Choroid plexus epithelial cell (primary cell): ENCODE results near the gene FXYD5.

ENCODE experiments used
- DNase-seq: peaks from one replicate; pipeline ENCODE4 v3.0.0-alpha.2; 2010; ENCODE audit warnings: low read depth
- H3K4me3 ChIP-seq: 2 replicates; pipeline ENCODE4 v1.5.1; 2011; ENCODE audit warnings: low read depth, mild to moderate bottlenecking, control low read depth, low read length, moderate library complexity
- CTCF ChIP-seq: conservative IDR thresholded peaks from 2 replicates; pipeline ENCODE4 v1.5.1; 2011; ENCODE audit warnings: low read depth, mild to moderate bottlenecking, control low read depth, inconsistent platforms, low read length, moderate library complexity

FXYD5 gene

GRCh38 chr19:35116072-35116801, 38.3 kb upstream of the FXYD5 start:
- no peak for TF ChIP-seq CTCF
- no peak for DNase-seq
- no peak overlapping the region for H3K4me3 ChIP-seq

- DNase-seq: no peak
- no peak overlapping the region for H3K4me3 ChIP-seq
- no peak for TF ChIP-seq CTCF
These were observed 37.4 kb upstream of the FXYD5 start for GRCh38 chr19:35117116-35117515.

- H3K4me3 ChIP-seq: no peak overlapping the region
- no peak for TF ChIP-seq CTCF
- DNase-seq: no peak
These were observed 36.7 kb upstream of the FXYD5 start for GRCh38 chr19:35117799-35118198.

- no peak for TF ChIP-seq CTCF
- H3K4me3 ChIP-seq: no peak overlapping the region
- DNase-seq: no peak
These were observed 36.1 kb upstream of the FXYD5 start for GRCh38 chr19:35118268-35119020.

GRCh38 chr19:35119091-35119490, 35.4 kb upstream of the FXYD5 start:
- no peak for TF ChIP-seq CTCF
- no peak overlapping the region for H3K4me3 ChIP-seq
- DNase-seq: no peak

GRCh38 chr19:35119578-35120155, 34.9 kb upstream of the FXYD5 start:
- no peak overlapping the region for H3K4me3 ChIP-seq
- no peak for TF ChIP-seq CTCF
- no peak for DNase-seq
